GM10266 (cell line): ENCODE results near the gene CRYGD.

ENCODE experiments used
- DNase-seq: peaks from one replicate; pipeline ENCODE4 v3.0.0; 2012; ENCODE audit errors: extremely low spot score
- TF ChIP-seq, protein P1 (sequence below): IDR thresholded peaks from 2 replicates; pipeline ENCODE4 v1.5.1; 2012; ENCODE audit warnings: mild to moderate bottlenecking, low read depth; ENCODE audit not compliant: control insufficient read depth, insufficient read depth; ENCODE audit errors: missing control alignments

The CRYGD gene

DNA sequence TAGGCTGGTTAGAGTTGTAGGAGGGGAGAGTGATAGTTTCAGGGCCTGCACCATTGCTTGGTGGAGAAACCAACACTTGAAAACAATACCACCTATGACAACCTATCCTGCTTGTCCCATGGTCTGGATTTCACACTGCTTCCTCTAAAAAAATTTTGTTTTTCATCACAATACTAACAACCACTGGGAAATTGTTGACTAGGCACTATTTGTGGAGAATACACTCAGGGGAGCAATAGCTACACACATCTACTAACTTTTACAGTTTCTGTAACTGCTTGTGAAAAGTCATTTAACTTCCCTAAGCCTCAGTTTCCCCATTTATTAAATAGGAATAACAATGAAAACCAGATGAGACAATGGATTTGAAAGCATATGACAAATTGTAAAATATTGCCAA lies 25.8 kb upstream of the CRYGD start:
- TF ChIP-seq, protein P1, sequence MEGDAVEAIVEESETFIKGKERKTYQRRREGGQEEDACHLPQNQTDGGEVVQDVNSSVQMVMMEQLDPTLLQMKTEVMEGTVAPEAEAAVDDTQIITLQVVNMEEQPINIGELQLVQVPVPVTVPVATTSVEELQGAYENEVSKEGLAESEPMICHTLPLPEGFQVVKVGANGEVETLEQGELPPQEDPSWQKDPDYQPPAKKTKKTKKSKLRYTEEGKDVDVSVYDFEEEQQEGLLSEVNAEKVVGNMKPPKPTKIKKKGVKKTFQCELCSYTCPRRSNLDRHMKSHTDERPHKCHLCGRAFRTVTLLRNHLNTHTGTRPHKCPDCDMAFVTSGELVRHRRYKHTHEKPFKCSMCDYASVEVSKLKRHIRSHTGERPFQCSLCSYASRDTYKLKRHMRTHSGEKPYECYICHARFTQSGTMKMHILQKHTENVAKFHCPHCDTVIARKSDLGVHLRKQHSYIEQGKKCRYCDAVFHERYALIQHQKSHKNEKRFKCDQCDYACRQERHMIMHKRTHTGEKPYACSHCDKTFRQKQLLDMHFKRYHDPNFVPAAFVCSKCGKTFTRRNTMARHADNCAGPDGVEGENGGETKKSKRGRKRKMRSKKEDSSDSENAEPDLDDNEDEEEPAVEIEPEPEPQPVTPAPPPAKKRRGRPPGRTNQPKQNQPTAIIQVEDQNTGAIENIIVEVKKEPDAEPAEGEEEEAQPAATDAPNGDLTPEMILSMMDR = no peak
- no peak for DNase-seq

GRCh38 chr2:208148803-208149202 lies 24.5 kb upstream of the CRYGD start:
- no peak for DNase-seq
- TF ChIP-seq, protein P1 = no peak

GRCh38 chr2:208147759-208148158 lies 23.4 kb upstream of the CRYGD start:
- TF ChIP-seq, protein P1 = no peak
- DNase-seq = no peak

- TF ChIP-seq, protein P1 = no peak
- DNase-seq = no peak
These were observed 22.7 kb upstream of the CRYGD start for GRCh38 chr2:208147008-208147407.

- TF ChIP-seq, protein P1 = no peak
- no peak for DNase-seq
These were observed 21.7 kb upstream of the CRYGD start, which contains the start of gene CRYGB for GRCh38 chr2:208146006-208146405. TSS of gene CRYGB (minus strand) at chr2:208146158. CDS start at chr2:208146120, 38 bp downstream.

DNA sequence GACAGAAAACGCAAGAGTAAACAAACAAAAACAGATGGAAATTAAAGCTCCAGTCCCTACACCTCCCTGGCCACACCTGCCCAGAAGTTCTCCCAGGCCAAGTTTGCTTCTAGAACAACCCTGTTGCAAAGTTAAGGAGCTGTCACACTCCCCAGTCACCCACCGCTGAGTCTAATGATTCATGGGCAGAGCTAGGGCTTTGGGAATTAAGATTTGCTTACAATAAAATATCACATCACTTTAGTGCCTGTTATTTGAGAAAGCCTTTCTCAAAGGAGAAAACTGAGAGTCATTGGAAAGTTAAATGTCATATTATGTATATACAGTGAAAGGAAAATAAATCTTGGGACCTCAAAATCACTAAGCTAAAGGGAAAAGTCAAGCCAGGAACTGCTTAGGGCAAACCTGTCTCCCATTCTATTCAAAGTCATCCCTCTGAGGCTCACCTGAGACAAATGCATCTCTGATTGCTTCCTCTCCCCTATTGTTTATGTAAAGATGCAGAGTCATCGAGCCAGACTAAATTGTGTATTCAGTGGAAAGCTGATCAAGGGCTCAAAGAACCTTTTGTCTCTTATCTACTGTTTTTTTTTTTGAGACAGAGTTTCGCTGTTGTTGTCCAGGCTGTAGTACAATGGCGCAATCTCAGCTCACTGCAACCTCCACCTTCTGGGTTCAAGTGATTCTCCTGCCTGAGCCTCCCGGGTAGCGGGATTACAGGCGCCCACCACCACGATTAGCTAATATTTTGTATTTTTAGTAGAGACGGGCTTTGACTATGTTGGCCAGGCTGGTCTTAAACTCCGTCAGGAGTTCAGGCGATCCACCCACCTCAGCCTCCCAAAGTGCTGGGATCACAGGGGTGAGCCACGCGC lies 18.8 kb upstream of the CRYGD start:
- TF ChIP-seq, protein P1 = no peak
- DNase-seq = no peak

DNA sequence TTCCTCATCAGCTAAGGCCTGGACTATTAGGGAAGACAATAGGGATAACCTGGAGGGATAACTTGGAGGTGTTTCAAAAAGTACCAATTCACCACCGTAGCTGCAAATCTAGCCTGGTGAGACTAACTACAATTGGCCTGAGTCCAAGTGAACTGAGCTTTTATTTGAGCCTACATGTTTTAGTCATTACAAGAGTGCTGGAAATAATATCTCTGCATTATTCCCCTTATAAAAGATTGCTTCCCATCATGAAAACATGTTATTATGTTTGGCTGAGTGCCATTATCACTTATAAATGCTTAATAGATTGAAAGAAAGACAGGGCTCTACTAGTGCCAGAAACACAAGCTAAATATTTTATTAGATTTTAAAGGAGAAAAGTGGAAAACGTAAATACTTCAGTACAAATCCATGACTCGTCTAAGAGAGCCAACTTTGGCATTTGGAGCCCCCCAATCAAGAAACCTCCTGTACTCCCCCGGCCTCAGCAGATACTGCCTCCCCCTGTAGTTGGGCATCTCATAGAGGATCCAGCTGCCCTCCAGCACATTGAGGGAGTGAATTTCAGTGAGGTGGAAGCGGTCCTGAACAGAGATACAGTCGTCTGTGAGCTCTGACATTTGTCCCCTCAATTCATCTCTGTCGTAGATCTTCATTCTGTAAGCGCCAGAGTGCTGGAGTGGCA lies 18.1 kb upstream of the CRYGD start:
- TF ChIP-seq, protein P1 = no peak
- DNase-seq = no peak
